HG02981 (cell line): ENCODE results near the gene KIF26B.
"Not testable (repeated sequence)": the region's sequence is repeated elsewhere in the genome, so short reads cannot be mapped to it uniquely, and the experiment has no call there.

Source experiments
- ATAC-seq: cut with Tn5 transposase; IDR thresholded peaks from one replicate; pipeline ENCODE4 v1.9.1; 2021; ENCODE audit warnings: mild to moderate bottlenecking, moderate library complexity; ENCODE audit not compliant: unreplicated experiment

The KIF26B gene

DNA sequence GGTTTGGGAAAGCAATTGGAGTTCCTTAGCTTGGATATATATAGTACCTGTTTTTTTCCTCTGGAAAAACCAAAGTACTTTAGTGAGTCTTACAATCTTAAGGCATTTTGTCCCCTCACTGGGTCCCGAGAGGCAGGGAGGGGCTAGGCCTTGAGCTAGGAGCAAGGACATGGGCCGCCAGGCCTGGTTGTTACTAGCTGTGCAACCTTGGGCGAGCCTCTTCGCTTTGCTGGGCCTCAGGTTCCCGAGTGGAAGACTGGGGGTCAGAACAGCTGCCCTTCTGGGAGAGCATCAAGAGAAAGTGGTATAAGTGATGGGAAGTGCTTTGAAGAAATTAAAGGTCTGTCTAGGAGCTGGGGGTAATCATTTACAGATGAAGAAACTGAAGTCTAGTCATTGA is 553.2 kb downstream of the KIF26B start:
- no peak for ATAC-seq

DNA sequence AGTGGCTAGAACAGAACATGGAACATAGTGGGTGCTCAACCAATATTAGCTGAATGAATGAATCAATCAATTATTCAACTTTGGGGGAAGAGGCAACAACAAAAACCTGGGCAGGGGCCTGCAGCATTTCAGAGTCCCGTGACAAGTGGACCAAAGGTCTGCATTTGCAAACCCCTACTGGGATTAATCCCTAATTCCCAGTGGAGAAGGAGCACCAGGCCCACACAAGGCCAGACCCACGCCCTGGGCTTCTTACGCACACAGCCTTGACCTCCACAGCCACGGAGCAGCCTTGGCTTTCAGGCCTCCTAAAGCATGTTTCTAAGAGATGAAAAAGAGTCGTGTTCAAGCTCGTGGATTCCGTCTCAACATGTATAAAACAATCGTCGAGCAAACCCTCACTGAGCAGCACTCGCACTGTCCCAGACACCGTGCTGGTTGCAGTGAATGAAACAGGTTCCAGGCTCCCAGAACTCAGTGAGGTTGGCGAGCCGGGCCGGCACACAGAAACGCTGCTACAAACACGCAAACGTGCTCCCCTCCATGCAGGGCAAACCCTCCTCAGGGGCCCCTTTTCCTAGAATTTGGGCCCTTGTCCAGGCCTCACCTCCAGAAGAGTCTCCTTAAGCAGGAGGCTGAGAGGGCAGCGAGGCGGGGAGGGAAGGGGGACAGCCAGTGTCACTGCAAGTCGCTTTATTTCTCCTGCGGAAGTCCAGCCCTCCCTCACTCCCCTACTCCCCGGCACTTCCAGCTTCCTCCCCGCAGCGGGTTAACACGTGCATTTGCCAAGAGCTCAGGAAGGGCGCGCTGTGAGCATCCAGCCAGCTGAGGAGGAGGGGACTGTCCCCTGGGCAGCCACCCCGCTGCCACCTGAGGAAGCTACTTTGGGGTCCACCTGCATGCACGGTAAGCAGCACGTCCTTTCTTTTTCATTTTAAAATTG is 556.4 kb downstream of the KIF26B start:
- no peak for ATAC-seq

DNA sequence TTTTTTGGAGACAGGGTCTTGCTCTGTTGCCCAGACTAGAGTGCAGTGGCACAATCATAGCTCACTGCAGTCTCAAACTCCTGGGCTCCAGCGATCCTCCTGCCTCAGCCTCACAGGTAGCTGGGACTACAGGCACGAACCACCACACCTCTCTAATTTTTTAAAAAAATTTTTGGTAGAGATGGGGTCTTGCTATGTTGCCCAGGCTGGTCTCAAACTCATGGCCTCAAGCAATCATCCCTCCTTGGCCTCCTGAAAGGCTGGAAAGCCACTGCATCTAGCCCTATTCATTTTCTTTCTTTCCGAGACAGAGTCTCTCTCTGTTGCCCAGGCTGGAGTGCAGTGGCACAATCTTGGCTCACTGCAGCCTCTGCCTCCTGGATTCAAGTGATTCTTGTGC is 559.2 kb downstream of the KIF26B start:
- ATAC-seq: not testable (repeated sequence)

DNA sequence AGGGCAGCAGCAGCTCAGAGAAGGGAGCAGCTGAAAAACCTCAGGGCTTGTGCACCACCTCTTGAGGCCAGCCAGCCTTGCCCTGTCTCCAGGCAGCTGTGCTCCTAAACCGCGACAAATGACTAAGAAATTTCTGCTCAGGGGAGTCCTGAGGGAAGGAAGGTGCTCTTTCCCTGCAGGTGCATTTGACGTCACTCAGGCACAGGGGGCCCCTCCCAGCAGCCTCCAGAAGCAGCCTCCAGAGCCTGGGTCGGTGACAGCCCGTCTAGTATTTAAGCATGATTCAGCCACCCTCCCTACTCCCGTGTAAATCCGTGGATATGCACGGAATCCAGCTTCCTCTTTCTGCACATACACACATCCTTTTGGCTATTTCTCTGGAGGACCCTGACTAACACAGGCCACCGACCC is 560.5 kb downstream of the KIF26B start:
- ATAC-seq: no peak

DNA sequence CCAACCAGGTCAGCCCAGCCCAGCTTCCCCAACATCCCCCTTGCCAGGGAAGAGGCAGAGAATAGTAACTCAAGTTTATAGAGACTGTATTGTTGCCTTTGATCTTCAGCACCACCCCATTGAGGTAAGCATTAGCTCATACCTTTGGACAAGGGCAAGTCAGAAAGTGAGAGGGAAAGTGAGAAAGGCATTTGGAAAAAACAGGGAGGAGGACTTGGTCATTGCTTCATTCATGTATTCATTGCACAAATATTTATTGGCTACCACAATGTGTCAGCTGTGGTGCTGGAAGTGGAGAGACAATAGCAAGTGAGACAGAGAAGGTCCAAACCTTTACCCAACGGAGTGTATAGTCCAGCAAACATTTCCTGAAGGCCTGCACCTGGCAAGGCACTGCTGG is 561.2 kb downstream of the KIF26B start:
- no peak for ATAC-seq

DNA sequence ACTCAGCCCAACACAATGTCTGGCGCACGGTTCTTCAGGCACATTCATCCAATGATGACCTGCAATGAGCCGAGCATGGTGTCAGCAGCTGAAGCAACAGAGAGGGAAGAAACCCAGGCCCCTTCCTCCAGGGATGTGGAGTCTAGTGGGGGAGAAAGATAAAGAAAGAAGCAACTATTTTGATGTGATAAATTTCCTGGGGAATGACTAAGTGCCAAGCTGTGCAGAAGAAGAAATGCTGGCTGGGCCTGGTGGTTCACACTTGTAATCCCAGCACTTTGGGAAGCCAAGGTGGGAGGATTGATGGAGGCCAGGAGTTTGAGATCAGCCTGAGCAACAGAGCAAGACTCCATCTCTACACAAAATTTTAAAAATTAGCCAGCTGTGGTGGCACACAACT is 561.8 kb downstream of the KIF26B start:
- no peak for ATAC-seq

DNA sequence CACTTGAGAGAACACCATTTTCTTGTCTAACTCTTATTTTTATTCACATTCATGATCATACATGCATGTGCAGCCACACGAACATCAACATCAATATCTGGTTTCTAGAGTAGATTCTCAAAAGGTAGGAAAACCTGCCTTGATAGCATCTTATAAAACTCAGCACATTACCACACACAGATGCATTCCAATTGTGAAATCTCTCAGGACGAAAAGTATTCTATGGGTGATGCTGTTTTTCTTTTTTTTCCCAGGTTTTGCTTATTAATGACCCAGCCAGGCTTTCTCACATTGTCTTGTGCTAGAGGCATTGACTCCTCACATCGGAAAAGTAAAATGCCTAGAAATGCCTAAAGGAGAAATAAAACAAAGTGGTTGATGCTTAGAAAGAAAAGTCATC is 562.8 kb downstream of the KIF26B start:
- no peak for ATAC-seq

DNA sequence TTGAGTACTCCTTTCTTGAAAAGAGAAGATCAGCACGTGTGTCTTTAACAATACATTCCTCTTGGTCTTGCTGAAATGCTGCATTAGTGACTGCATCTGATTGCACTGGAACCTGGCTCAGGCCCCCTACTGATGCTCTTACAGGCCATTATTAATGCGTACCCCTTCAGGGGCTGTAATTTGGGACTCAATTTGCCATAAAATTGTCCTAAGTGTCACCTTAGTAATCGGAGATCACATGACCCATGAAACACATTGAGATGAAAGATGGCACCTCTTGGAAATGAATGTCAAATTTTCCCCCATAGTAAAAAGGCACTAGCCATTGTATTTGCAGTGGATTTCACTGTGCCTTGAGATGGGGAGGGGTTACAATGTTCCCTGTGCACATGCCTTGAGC is 563.3 kb downstream of the KIF26B start:
- no peak for ATAC-seq

DNA sequence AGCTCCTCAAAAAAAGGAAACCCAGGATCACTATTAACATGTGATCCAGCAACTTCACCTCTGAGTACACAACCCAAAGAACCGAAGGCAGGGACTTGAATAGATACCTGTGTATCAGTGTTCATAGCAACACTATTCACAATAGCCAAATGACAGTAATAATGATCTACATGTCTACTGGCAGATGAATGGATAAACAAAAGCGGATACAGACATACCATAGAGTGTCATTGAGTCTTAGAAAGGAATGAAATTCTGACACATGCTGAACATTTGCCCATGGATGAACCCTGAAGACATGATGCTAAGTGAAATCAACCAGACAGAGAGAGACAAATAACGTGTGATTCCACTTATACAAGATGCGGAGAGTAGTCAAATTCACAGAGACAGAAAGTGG is 564.2 kb downstream of the KIF26B start:
- ATAC-seq: no peak

DNA sequence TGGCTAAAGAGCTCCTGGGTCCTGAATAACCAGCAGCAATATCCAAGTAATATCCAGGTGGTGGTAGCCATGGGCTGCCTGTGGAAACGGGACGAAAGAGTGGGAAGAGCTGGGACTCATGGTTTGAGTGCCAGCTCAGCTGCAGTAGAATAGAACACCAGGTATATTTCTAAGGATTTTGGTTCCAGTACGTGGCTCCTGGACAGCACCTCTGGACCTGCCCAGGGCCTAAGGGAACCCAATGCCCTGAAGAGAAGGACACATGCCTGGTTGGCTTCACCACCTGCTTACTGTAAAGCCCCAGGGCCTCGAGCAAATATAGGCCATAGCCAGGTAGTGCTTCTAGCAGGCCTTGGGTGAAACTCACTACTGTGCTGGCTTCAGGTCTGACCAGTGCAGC is 566.7 kb downstream of the KIF26B start:
- ATAC-seq: no peak

DNA sequence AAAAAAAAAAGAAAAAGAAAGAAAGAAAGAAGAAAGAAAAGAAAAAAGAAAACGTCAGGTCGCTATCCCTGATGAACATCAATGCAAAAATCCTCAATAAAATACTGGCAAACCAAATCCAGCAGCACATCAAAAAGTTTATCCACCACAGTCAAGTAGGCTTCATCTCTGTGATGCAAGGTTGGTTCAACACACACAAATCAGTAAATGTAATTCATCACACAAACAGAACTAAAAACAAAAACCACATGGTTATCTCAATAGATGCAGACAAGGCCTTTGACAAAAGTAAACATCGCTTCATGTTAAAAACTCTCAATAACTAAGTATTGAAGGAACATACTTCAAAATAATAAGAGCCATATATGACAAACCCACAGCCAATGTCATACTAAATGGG is 573.2 kb downstream of the KIF26B start:
- ATAC-seq: not testable (repeated sequence)

DNA sequence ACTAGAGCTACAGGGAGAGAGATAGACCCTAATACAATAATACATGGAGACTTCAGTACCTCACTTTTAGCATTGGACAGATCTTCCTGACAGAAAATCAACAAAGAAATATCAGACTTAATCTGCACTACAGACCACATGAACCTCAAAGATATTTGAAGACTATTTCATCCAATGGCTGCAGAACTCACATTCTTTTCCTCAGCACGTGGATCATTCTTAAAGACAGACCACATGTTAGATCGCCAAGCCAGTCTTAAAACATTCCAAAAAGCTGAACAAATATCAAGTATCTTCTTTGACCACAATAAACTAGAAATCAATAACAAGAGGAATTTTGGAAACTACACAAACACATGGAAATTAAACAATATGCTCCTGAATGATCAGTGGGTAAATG is 576.0 kb downstream of the KIF26B start:
- no peak for ATAC-seq

DNA sequence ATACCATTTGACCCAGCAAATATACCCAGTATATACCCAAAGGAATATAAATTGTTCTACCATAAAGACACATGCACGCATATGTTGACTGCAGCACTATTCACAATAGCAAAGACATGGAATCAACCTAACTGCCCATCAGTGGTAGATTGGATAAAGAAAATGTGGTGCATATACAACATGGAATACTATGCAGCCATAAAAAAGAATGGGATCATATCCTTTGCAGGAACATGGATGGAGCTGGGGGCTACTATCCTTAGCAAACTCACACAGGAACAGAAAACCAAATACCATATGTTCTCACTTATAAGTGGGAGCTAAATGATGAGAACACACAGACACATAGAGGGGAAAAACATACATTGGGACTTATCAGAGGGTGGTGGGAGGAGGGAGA is 585.6 kb downstream of the KIF26B start:
- ATAC-seq: not testable (repeated sequence)

DNA sequence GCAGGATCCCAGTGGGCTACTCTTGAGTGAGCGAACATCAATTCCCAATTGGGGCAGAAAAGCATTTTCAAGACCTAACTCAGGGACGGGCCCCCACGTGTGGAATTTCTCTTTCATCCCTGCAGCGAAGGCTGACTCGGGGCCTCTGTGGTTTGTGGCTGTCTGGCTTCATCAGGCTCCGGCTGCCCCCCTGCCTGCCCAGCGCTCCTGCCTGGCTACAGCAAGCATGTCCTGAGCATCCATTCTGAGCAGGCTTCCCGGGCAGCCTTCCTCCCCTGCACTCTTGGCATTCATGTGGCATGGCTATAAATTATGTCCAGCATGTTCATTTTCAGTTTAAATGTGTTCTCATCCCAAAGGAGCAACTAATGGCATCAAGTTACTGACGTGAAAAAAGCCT is 588.1 kb downstream of the KIF26B start:
- ATAC-seq: no peak

DNA sequence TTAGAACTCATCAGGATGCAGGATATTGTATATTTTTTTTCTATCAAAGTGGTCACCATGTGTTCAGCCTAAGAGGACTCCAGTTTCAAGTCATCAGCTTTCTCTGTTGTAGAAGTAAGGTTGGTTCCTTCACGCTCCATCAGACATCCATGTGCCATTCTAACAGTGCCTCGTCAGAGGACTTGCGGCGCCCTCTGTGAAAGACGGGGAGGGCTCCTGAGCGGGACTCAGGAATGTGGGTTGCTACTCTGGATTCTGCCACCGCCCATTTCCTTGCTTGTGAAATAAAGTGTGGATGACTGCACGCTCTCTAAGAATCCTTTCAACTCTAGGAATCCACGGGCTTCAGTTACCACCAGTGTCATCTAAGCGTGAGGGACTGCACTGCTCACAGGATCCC is 593.5 kb downstream of the KIF26B start:
- no peak for ATAC-seq

DNA sequence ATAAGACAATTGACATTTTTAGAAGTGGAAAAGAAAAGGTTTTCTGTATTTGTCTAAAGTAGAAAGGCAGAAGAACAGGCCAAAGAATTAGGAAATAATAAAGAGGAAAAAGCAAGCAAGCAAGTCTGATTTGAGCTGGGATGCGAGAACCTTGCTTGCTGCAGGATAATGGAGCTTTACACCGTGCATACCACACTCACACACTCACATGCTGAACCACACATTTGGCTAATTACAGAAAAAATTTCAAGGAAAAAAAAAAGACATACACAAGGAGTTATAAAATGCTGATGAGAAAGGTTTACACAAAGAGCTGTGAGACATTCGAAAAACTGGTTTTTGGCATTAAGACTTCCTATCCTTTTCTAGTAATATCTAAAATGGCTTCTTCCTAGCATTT is 593.9 kb downstream of the KIF26B start:
- no peak for ATAC-seq

DNA sequence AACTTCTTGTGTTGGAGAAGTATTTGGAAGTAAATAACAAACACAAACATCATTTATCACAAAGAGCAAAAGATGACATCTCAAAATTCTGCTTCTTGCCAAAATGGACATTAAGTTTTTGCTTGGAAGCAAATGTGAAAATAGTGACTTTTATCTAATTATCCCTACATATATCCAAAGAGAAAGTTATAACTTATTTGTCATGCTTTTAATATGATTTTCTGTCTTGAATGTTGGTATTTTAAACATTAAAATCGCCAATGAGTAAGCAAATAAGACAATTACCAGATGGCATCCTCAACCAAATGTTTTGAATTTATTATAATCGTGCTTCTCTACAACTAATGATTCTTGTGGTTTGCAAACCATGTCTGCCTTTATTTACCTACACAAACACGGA is 594.3 kb downstream of the KIF26B start:
- no peak for ATAC-seq

DNA sequence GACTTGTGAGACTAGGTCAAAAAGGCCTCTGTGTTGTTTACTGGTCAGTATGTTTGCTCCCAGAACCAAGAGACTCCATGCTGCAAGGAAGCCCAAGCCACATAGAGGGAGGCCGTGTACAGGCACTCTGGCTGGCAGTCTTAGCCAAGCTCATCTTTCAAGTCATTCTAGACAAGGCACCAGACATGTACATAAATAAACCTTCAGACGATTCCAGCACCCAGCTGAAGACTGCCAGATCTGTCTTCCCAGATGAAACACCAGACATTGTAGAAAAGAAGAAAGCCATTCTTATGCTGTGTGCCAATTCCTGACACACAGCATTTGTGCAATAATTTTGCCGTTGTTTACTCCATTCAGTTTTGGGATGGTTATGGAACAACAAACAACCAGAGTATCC is 595.5 kb downstream of the KIF26B start:
- no peak for ATAC-seq

DNA sequence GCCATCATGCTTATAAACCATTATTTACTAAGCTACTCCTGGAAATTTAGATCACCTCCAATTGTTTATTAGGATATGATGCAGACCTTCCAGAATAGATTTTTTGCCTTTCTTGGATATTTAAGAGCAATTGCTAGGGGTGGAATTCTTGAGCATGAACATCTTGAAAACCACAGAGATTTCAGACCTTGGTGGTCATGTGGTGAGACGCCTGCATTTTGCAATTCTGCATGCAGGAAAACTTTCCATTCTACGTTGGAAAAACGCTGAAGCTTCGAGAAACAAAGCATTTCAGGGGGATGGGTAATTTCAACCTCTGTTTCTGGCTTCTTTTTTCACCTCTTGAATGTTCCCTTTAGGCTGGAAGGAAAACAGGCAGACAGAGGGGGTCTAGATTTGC is 596.3 kb downstream of the KIF26B start:
- ATAC-seq: no peak

DNA sequence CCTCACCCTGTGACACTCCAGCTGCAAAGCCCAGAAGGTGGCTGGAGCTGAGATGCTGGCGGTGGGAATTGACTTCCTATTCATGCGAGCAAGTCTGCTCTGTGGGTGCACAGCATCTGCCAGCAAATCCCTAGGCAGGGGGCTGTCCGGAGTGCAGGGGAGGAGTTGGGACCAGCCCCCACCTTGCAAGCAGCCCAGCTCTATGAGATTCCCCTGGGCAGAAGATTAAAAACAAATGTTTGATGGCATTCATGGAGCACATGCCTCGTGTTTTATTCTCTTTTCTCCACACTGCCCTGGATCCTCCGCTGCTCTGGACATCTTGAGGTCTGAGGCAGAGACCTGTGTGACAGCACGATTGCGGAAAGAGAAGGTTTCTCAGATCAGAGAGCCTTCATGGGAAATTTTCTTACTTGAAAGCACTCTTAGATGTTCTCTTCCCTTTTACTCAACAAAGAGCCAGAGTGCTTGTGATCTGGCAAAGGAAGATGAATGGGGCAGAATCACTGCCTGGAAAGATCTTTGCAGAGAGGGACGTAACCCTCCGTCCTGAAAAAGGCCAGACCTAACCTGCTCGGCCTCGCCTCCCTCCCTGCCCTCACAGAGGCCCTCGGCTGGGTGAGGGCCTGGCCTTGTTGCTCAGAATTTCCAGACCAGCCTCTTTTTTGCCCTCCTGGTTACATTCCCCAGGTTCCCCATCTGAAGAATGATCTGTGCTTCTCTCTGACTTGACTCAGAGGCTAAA is 597.1 kb downstream of the KIF26B start:
- ATAC-seq: no peak

DNA sequence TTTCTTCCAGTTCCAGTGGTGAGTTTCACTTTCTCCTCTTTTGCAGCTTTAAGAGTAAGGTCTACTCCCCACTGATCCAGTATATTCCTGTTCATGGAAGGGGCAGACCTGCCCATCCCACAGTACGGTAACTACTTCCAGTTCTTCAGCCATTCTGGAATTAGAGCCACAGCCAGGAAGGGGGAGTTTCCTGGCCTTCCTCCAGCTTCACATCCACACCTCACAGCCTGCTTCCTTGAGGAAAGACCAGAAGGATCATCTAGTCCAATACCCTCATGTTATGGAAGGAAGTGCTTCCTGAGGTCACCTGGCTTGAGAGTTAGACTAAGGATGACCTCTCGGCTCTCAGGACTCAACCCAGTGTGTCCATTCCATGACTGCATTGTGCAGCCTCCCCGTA is 597.8 kb downstream of the KIF26B start:
- no peak for ATAC-seq

DNA sequence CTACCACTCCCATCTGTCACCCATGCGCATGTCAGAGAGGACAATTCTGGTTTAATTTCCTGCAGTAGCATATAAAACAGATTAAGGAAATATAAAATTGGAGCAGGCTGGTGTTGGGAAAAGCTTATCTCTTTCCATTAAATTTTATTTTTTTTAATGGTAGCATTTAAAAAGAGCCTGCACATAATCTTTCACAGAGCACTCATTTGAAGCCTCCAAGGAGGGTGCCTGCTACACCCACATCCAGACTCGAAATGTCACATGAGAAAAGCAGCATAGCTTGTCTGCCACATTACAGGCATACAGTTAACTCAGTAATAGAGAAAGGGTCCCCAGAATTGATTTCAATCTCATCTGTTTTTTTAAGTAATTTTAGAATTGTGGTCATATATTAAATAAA is 599.0 kb downstream of the KIF26B start:
- ATAC-seq: no peak
